MM.1S (cell line): ENCODE data around the gene GNAI2.

Experiments
- EZH2 ChIP-seq: fragments of 300-600 bp; sonication (generic); optimal IDR thresholded peaks from 2 replicates; pipeline ENCODE3; 2017; ENCODE audit warnings: low read depth, mild to moderate bottlenecking, antibody characterized with exemption, low read length, mixed read lengths
- EZH2phosphoT487 ChIP-seq: fragments of 300-600 bp; sonication (generic); IDR thresholded peaks from 2 replicates; pipeline ENCODE4 v1.6.1; 2018; ENCODE audit warnings: antibody characterized with exemption, low read length
- TF ChIP-seq, protein P1 (sequence below): fragments of 300-600 bp; sonication (generic); IDR thresholded peaks from 2 replicates; pipeline ENCODE4 v1.5.1; 2016; ENCODE audit warnings: antibody characterized with exemption, low read length, mixed read lengths

DNA sequence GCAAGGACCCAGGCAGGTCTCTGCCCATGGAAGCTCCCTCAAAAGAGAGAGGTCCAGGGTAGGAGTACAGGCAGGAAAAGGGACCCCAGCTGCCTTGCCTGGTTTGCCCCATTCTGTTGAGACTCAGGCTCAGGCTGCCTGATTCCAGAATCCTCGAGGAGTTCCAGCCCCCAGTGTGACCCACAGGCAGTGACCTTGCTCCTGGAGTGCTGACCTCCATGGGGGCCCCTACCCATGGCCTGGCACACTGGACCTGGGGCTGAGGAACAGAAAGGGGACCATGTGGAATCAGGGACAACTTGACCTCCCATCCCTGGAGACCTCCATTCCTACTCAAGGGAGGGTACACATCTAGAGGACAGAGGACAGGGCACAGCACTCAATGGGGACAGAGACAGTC is 29.6 kb downstream of the GNAI2 start:
- TF ChIP-seq EZH2phosphoT487 (no peak), EZH2 (no peak)
- TF ChIP-seq, protein P1, sequence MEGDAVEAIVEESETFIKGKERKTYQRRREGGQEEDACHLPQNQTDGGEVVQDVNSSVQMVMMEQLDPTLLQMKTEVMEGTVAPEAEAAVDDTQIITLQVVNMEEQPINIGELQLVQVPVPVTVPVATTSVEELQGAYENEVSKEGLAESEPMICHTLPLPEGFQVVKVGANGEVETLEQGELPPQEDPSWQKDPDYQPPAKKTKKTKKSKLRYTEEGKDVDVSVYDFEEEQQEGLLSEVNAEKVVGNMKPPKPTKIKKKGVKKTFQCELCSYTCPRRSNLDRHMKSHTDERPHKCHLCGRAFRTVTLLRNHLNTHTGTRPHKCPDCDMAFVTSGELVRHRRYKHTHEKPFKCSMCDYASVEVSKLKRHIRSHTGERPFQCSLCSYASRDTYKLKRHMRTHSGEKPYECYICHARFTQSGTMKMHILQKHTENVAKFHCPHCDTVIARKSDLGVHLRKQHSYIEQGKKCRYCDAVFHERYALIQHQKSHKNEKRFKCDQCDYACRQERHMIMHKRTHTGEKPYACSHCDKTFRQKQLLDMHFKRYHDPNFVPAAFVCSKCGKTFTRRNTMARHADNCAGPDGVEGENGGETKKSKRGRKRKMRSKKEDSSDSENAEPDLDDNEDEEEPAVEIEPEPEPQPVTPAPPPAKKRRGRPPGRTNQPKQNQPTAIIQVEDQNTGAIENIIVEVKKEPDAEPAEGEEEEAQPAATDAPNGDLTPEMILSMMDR = no peak
